T-helper 2 cell treated with Interferon-gamma antibody and Interleukin-4, amounts not matched to agents 5 μg/mL and 100 μg/mL, for 36 hours (primary cell): ENCODE results near the gene AJAP1.

Experiments used
- DNase-seq: peaks from one replicate; pipeline ENCODE4 v3.0.0; 2021; ENCODE audit warnings: low spot score
- H3K27ac Mint-ChIP-seq: one replicate; pipeline ENCODE4 v1.8.0; 2021; ENCODE audit warnings: mild to moderate bottlenecking, mixed read lengths
- H3K27me3 Mint-ChIP-seq: one replicate; pipeline ENCODE4 v1.8.0; 2021; ENCODE audit warnings: low read depth, mixed read lengths
- H3K36me3 Mint-ChIP-seq: one replicate; pipeline ENCODE4 v1.8.0; 2021; ENCODE audit warnings: low read depth, mixed read lengths
- H3K4me1 Mint-ChIP-seq: one replicate; pipeline ENCODE4 v1.8.0; 2021; ENCODE audit warnings: low read depth, mixed read lengths
- H3K4me3 Mint-ChIP-seq: one replicate; pipeline ENCODE4 v1.8.0; 2022; ENCODE audit warnings: mild to moderate bottlenecking, moderate library complexity, mixed read lengths
- H3K9me3 Mint-ChIP-seq: one replicate; pipeline ENCODE4 v1.8.0; 2021; ENCODE audit warnings: mixed read lengths

AJAP1 gene

DNA sequence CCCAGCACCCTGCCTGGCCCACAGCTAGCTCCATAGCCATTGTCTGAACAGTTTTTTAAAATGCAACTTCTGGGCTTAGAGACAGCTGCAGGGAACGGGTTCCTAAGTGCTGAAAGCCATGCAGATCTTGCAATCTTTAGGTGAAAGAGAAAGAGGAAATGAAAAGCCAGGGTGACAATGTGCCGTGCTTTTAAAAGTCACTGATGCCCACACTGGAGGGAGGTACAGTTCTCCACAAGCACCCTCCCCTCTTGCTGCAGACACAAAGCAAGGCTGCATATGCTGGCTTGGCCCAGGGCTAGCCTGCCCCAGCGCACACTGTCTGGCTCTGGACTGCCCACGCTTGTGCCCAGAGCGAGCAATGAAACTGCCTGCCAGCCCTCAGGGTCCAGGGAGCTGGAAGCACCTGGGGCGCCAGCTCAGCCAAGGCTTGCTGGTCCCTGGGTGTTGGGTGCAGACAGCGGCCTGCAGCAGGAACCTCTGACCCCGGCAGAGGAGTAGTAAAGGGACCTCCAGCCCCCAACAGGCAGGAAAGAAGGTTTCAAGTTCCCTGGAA, 70.4 kb downstream of the AJAP1 start:
- Mint-ChIP-seq H3K36me3 (no peaks in the 10 kb centered on the region), H3K27ac (no peak overlapping the region), H3K9me3 (no peaks in the 10 kb centered on the region), H3K27me3 (no peaks in the 10 kb centered on the region), H3K4me3 (no peak overlapping the region), H3K4me1 (no peaks in the 10 kb centered on the region)
- no peak for DNase-seq

DNA sequence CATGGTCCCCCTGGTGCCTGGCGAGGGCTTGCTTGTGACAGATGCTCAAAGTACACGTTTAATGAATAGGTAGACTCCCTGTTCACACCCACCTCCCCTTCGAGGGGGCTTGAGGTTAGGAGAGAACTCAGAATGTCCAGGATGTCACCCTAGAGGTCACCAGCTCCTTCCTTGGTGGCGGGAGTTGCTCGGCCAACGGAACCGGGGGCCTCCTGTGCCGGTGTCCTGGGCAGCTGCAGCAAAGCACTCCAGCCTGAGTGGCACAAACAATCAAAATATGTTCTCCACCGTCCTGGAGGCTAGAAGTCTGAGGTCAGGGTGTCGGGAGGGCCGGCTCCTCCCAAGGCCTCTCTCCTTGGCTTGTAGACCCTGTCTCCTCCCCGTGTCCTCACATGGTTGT, 71.0 kb downstream of the AJAP1 start:
- Mint-ChIP-seq H3K27ac (no peak overlapping the region), H3K27me3 (no peaks in the 10 kb centered on the region), H3K9me3 (no peaks in the 10 kb centered on the region), H3K4me3 (no peak overlapping the region), H3K36me3 (no peaks in the 10 kb centered on the region), H3K4me1 (no peaks in the 10 kb centered on the region)
- no peak for DNase-seq

GRCh38 chr1:4726620-4727341, 72.4 kb downstream of the AJAP1 start:
- no peak overlapping the region for H3K27ac Mint-ChIP-seq
- H3K36me3 Mint-ChIP-seq, result no peaks in the 10 kb centered on the region
- H3K4me3 Mint-ChIP-seq, result no peak overlapping the region
- H3K9me3 Mint-ChIP-seq, result no peaks in the 10 kb centered on the region
- DNase-seq, result no peak
- H3K27me3 Mint-ChIP-seq, result no peaks in the 10 kb centered on the region
- H3K4me1 Mint-ChIP-seq, result no peaks in the 10 kb centered on the region

DNA sequence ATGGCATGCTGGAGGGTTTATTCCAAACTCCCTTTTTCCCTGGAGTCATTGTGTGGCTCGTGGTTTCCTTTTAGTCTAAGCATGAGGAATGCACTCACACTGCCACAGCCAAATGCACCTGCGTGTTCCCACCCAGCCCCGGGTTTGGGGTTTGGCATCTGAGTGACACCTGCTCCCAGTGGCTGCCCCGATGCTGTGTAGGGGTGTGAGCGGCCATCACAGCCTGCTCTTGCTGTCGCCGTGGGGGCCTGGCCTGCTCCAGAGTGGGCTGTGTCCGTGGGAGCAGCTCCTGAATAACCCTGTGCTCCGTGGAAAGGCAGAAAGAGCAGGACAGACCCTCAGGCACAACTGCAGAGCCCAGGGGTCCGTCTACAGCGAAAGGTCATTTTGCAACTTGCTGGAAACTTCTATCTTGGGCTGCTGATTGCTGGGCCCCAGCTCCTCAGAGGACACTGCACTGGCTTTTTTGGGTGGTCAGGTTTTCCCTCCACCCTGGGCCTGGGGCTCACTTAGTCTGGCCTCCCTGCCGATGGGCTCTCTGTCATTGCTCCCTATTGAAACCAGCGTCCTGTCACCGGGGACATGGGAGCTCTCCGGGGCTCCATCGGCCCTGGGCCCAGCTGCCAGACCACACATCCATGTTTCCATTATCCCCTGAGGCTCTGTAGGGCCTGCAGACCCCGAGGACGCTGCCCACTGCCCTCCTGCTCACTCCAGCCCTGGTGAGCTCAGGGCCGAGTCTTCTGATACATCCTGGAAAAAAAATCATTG, 74.1 kb downstream of the AJAP1 start:
- Mint-ChIP-seq H3K36me3 (no peaks in the 10 kb centered on the region), H3K27me3 (no peaks in the 10 kb centered on the region), H3K27ac (no peak overlapping the region)

GRCh38 chr1:4729090-4729471, 74.7 kb downstream of the AJAP1 start:
- no peak for DNase-seq
- Mint-ChIP-seq H3K9me3 (no peaks in the 10 kb centered on the region), H3K4me3 (no peak overlapping the region), H3K36me3 (no peaks in the 10 kb centered on the region), H3K27me3 (no peaks in the 10 kb centered on the region), H3K27ac (no peak overlapping the region), H3K4me1 (no peaks in the 10 kb centered on the region)

More for the DNA sequence above, 74.1 kb downstream of the AJAP1 start:
- Mint-ChIP-seq H3K4me3 (no peak overlapping the region), H3K4me1 (no peaks in the 10 kb centered on the region), H3K9me3 (no peaks in the 10 kb centered on the region)
- DNase-seq, result no peak

DNA sequence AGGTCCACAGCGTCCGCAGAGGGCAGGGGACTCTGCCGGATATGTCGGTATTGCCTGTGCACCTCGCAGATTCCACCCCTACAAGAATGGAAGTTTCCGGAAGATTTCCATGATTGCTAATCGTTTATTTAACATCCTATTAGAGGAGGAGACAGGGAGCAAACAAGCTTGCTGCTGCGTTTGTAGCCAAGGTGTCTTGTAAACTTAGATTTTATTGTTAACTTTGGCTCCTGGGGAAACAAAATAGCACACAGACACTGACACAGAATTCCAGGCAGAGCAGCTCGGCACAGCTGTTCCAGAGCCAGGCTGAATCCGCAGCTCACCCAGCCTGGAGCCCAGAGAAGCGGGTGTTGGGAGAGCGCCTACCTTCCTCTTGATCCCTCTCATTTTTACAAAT, 75.7 kb downstream of the AJAP1 start:
- H3K27me3 Mint-ChIP-seq, result no peaks in the 10 kb centered on the region

GRCh38 chr1:4733446-4734177, 79.2 kb downstream of the AJAP1 start:
- Mint-ChIP-seq H3K4me3 (no peak overlapping the region), H3K27ac (no peak overlapping the region), H3K4me1 (no peaks in the 10 kb centered on the region), H3K36me3 (no peaks in the 10 kb centered on the region), H3K27me3 (no peaks in the 10 kb centered on the region), H3K9me3 (peaks cover 4% of the 10 kb centered on the region)
- DNase-seq, result no peak

More for the DNA sequence above, 75.7 kb downstream of the AJAP1 start:
- no peaks in the 10 kb centered on the region for H3K4me1 Mint-ChIP-seq
- H3K27ac Mint-ChIP-seq, result no peak overlapping the region
- no peaks in the 10 kb centered on the region for H3K9me3 Mint-ChIP-seq
- no peak for DNase-seq
- H3K36me3 Mint-ChIP-seq, result no peaks in the 10 kb centered on the region
- H3K4me3 Mint-ChIP-seq, result no peak overlapping the region

DNA sequence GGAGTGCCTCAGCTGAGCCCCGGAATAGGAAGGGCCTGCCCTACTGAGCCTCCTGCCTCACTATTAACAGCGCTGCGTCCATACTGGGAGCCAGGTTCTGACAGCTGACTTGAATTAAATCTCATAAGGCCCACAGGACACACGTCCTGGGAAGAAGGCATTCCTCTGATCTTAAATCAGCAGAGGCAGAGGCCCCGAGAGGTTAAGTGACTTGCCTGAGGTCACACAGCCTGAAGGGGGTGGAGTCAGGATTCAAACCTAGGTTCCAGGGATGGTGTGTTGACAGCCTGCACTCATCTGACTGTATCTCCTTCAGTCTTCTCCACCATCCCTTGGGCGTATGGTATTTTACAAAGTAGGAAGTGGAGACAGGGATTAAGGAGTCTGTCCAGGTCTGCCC, 79.8 kb downstream of the AJAP1 start:
- DNase-seq, result no peak
- Mint-ChIP-seq H3K27ac (no peak overlapping the region), H3K9me3 (peaks cover 4% of the 10 kb centered on the region), H3K36me3 (no peaks in the 10 kb centered on the region), H3K4me1 (no peaks in the 10 kb centered on the region), H3K27me3 (no peaks in the 10 kb centered on the region), H3K4me3 (no peak overlapping the region)

DNA sequence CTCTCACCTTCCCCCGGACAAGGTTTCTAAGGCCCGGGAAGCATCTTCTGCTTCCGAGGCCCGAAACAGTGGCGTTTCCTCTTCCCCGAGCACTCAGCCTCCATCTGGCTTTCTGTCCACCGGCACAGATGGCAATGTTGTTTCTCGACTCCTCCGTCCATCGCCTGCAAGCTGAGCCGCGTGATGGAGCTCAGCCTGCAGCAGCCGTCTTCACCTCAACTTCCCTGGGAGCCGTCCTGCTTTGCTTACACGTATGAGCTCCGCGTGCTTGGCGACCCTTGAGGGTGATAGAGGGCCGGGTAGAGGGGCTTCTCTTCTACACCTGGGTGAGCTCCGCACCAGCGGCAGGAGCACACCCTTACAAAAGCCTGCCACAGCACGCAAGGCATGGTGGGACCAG, 80.4 kb downstream of the AJAP1 start:
- no peaks in the 10 kb centered on the region for H3K4me1 Mint-ChIP-seq
- no peaks in the 10 kb centered on the region for H3K27me3 Mint-ChIP-seq
- H3K27ac Mint-ChIP-seq, result no peak overlapping the region
- peaks cover 4% of the 10 kb centered on the region for H3K9me3 Mint-ChIP-seq
- no peak for DNase-seq
- H3K36me3 Mint-ChIP-seq, result no peaks in the 10 kb centered on the region
- no peak overlapping the region for H3K4me3 Mint-ChIP-seq

DNA sequence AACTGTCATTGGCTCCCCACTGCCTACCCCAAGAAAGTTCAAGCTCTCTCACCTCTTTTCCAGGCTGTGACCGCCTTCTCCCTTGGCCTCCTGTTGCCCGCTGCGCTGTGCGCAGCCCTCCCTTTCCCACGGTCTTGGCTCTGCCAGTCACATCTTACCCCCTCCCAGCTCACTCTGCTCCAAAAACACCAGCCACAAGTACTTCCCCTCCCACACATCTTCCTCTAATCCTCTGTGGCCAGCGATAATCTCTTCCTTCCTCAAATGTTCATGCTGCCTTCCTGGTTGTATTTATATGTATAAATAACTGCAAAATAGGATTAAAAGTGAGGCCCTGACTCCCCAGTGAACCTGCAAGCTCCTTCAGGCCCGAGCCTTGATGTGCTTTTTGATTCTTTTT, 81.8 kb downstream of the AJAP1 start:
- Mint-ChIP-seq H3K27me3 (no peaks in the 10 kb centered on the region), H3K4me1 (no peaks in the 10 kb centered on the region), H3K4me3 (no peak overlapping the region), H3K36me3 (no peaks in the 10 kb centered on the region), H3K9me3 (peaks cover 4% of the 10 kb centered on the region), H3K27ac (no peak overlapping the region)
- DNase-seq, result no peak

- Mint-ChIP-seq H3K4me3 (no peak overlapping the region), H3K36me3 (no peaks in the 10 kb centered on the region), H3K4me1 (no peaks in the 10 kb centered on the region), H3K9me3 (peaks cover 4% of the 10 kb centered on the region), H3K27me3 (no peaks in the 10 kb centered on the region), H3K27ac (no peak overlapping the region)
- DNase-seq, result no peak
Measured at GRCh38 chr1:4741876-4742423, 87.5 kb downstream of the AJAP1 start.

- H3K4me1 Mint-ChIP-seq, result no peaks in the 10 kb centered on the region
- H3K27me3 Mint-ChIP-seq, result no peaks in the 10 kb centered on the region
- no peak overlapping the region for H3K4me3 Mint-ChIP-seq
- no peak overlapping the region for H3K27ac Mint-ChIP-seq
- no peaks in the 10 kb centered on the region for H3K9me3 Mint-ChIP-seq
- no peaks in the 10 kb centered on the region for H3K36me3 Mint-ChIP-seq
- DNase-seq, result no peak
Measured at GRCh38 chr1:4743978-4744750, 89.8 kb downstream of the AJAP1 start.

DNA sequence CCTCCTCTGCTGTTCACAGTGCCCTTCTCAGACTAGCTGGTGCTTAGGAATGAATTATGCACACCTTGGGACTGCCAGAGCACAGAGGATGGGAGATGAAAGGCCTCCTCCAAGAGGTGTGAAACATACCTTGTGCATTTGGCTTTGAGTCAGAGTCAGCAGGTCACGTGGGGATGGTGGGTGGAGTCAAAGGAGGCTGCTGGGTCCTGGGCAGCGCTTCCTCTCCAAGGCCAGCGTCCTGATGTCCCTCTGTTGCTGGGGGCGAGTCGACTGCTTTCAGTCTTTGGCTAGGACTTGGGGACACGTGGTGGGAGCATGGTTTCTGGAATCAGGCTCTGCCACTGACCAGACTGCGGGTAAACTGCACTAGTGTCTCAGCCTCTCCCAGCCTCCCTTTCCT, 91.2 kb downstream of the AJAP1 start:
- no peak overlapping the region for H3K27ac Mint-ChIP-seq
- no peak for DNase-seq
- H3K4me1 Mint-ChIP-seq, result no peaks in the 10 kb centered on the region
- no peaks in the 10 kb centered on the region for H3K9me3 Mint-ChIP-seq
- H3K36me3 Mint-ChIP-seq, result no peaks in the 10 kb centered on the region
- no peak overlapping the region for H3K4me3 Mint-ChIP-seq
- H3K27me3 Mint-ChIP-seq, result no peaks in the 10 kb centered on the region
